AG10803 (cell line): ENCODE measurements around the gene AFF3.
A peak's percentile ranks its signal among the peaks of the same experiment; 100 is the strongest.
"Not testable (repeated sequence)": the region's sequence is repeated elsewhere in the genome, so short reads cannot be mapped to it uniquely, and the experiment has no call there.

Experiments
- DNase-seq: peaks from one replicate; pipeline ENCODE4 v3.0.0; 2010; ENCODE audit warnings: low read depth
- H3K4me3 ChIP-seq: 2 replicates; pipeline ENCODE4 v1.5.1; 2011; ENCODE audit warnings: mild to moderate bottlenecking, low read length, control low read depth
- CTCF ChIP-seq: conservative IDR thresholded peaks from 2 replicates; pipeline ENCODE4 v1.5.1; 2011; ENCODE audit warnings: mild to moderate bottlenecking, low read length, control low read depth, inconsistent platforms

AFF3 gene

GRCh38 chr2:100106460-100106859 is 35.9 kb downstream of the AFF3 start:
- DNase-seq, result no peak
- H3K4me3 ChIP-seq, result no peak overlapping the region
- TF ChIP-seq CTCF, result no peak

- peak overlapping the region; percentile 61 for H3K4me3 ChIP-seq
- no peak for TF ChIP-seq CTCF
- no peak for DNase-seq
Observed at GRCh38 chr2:100105678-100106054, 36.7 kb downstream of the AFF3 start.

DNA sequence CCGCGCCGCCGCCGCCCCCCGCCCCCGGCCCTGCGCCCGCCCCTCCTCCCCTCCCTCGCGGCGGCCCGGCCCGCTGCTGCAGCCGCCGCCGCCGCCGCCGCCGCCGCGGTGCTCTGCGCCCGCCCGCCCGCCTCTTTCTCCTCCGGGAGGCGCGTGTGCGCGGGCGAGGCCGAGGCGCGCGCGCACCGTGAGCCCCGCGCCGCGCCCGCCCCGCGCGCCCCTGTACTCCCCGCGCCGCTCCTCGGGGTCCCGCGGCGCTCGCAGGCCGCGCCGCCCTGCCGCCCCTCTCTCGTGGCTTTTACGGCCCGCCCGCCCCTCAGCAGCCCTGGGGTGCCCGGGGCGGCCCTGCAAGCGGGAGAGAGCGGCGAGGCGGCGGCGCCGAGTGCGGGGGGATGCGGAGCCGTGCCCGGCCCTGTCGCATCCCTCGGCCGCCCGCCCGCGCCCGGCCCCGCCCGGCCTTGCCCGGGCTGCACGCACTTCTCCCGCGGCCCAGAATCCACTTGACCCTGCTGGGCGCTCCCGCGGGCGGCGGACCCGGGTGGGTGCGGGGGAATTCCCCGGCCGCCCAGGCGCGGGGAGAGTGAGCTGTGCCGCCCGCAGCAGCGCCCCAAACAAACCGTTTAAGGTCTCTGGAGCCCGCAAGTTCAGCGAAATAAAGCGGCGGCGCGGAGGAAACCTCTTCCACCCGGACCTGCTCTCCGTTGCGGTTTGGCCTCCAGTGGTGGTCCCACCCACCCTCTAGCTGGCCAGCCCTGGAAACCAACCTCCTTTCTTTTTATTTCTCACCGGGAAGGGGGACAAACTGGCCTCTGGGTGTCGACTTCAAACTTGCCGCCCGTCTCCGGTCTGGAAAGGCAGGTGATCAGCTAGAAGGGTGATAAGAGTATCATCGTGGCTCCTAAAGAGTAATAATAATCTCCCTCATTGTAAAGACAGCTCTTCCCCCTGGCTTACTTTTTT is 37.4 kb downstream of the AFF3 start:
- H3K4me3 ChIP-seq, result peak overlapping the region; percentile 61
- DNase-seq, result peak; percentile 8
- no peak for TF ChIP-seq CTCF

- H3K4me3 ChIP-seq, result peak overlapping the region; percentile 47; the same call in 1 of the 2 replicates
Observed at GRCh38 chr2:100104265-100104664, 38.1 kb downstream of the AFF3 start.

DNA sequence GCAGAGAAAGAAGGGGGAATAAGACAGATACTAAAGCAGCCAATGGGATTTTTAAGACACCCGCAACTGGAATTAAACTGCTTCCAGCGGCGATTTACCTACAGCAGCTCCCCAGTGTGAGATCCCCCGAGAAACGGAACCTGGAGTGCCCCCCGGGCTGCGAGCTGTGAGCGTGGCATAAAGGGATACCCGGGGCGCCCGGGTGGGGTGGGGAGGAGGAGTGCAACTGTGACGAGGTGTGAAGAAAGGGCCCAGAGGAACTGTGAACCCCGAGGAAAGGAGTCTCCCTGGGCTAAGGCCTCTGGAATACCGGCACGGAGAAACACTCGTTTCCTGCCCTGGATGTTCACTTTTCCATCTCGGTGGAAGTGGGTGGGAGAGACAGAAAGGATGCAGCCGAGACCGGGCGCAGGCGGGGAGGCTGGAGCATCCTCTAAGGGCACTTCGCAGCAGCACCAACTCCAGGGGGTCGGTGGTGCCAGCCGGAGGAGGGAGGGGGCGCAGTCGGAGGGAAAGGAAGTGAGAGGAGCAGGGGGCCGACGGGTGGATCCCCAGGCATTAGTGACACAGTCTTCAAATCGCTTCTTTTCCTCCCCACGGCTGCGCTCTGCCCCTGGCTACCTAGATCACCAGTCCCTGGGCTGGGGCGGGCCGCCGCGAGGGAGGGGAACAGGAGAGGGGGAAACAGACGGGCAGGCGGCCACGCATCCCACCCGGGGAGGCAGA is 38.7 kb downstream of the AFF3 start:
- not testable (repeated sequence) for DNase-seq
- peak overlapping the region; percentile 47 for H3K4me3 ChIP-seq

More at GRCh38 chr2:100104265-100104664, 38.1 kb downstream of the AFF3 start:
- DNase-seq, result not testable (repeated sequence)

- not testable (repeated sequence) for DNase-seq, H3K4me3 ChIP-seq
Observed at GRCh38 chr2:100102466-100103180, 39.8 kb downstream of the AFF3 start.

GRCh38 chr2:100098855-100099254 is 43.5 kb downstream of the AFF3 start:
- not testable (repeated sequence) for H3K4me3 ChIP-seq, DNase-seq

GRCh38 chr2:100097611-100098294 is 44.6 kb downstream of the AFF3 start:
- not testable (repeated sequence) for DNase-seq

GRCh38 chr2:100095845-100096244 is 46.5 kb downstream of the AFF3 start:
- H3K4me3 ChIP-seq, DNase-seq: not testable (repeated sequence)

More at GRCh38 chr2:100097611-100098294, 44.6 kb downstream of the AFF3 start:
- not testable (repeated sequence) for H3K4me3 ChIP-seq

DNA sequence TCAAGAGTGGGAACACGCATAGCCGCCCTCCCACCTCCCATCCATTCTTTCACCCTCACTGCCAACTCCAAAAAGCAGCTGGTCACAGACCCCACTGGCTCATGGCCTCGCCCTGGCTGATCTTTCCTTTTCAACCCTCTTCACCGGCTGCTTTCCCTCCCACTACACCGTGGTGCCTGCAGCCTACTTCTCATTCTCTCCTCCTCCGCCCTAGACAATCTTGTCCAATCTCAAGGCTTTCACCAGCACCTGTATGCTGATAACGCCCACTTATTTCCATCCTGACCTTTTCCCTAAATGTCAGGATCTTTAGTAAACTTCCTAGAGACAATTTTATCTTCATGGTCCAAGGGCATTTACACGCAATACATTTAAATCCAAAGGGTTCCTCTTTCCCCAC is 50.6 kb downstream of the AFF3 start:
- not testable (repeated sequence) for H3K4me3 ChIP-seq, DNase-seq

DNA sequence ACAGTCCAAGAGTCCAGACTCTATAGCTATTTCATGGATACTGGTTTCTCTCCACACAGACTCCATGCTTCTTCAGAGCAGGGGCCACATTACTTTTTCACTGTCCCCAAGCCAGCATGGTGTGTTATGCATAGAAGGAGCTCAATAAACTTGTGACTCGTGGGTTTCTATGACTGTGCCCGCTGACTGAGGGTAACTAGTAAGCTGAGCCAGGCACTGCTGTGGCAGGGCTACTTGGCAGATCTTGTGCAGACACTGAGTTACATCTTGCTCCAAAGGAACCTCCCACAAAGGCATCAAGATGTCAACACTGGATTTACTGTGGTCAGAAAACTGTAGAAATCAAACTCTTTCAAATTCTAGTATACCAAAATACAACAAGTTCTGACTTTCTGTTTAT is 56.6 kb downstream of the AFF3 start:
- DNase-seq, H3K4me3 ChIP-seq: not testable (repeated sequence)

DNA sequence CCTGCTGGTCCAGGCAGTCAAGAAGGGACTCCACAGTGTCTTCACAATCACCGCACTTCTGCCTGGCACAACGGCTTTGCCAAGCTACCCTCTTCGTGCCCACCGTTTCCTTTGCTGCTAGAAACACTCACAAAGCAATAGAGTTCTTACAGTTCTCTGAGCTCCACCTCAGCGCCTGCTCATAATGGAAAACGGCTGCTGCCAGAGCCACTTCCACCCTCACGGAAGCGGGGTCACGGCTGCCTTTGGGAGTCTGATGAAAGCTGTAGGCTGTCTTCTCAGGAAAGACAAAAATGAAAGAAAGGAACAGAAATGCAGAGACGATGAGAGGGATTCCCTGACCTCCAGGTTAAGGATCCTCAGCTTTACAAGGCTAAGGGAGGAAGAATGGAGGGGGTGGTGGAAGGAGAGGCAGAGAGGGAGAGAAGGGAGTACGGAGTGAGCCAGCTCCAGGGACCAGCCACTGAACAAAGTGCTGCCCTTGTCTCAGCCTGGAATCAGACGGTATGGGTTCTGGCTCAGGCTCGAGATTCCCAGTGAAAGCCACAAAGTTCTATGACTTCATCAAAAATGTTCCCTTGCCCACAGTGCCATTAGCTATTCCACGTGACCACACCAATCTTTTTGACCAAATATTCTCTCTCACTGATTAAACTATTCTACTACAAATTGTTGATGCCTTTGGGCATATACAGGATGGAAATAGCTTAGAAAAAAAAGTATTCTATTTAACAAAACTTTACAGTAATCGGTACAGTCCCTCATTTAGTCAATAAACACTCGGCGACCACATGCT is 58.8 kb downstream of the AFF3 start:
- H3K4me3 ChIP-seq, result peak overlapping the region; percentile 41
- peak; percentile 49 for DNase-seq

DNA sequence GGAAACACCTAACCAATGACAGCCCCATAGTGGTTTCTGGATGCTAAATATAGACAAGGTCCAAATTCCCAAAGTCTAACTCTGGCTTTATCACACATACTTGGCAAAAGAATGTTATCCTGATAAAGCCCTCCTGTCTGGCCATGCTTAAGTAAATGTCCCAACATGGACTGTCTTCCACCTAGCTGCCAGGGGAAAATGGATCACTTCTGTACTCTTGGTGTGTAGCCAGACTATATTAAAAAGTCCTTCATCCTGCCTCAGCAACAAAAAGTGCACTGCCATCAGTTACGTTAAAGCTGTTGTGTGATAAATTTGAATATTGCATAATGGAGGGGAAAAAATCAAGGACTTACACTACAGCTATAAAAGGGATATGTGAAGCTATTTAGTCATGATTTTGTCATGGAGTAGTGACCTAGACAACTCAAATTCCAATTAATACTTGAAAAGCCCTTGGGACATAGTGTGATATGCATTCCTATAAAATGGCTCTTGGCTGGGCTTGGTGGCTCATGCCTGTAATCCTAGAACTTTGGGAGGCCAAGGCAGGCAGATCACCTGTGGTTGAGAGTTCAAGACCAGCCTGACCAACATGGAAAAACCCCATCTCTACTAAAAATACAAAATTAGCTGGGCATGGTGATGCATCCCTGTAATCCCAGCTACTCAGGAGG is 60.0 kb downstream of the AFF3 start:
- not testable (repeated sequence) for DNase-seq, H3K4me3 ChIP-seq
